HG02938 (cell line): ENCODE results near the gene PARD3B.

Experiments
- ATAC-seq: cut with Tn5 transposase; IDR thresholded peaks from one replicate; pipeline ENCODE4 v1.9.1; 2021; ENCODE audit warnings: mild to moderate bottlenecking, moderate library complexity; ENCODE audit not compliant: unreplicated experiment

The PARD3B gene

GRCh38 chr2:205086662-205087061 is 541.4 kb downstream of the PARD3B start:
- no peak for ATAC-seq

GRCh38 chr2:205087862-205088261 is 542.6 kb downstream of the PARD3B start:
- ATAC-seq = no peak

GRCh38 chr2:205089958-205090357 is 544.7 kb downstream of the PARD3B start:
- ATAC-seq = no peak

- no peak for ATAC-seq
These were observed 546.1 kb downstream of the PARD3B start for GRCh38 chr2:205091411-205091810.

- no peak for ATAC-seq
These were observed 548.8 kb downstream of the PARD3B start for GRCh38 chr2:205094031-205094430.

- no peak for ATAC-seq
These were observed 558.4 kb downstream of the PARD3B start for GRCh38 chr2:205103699-205104098.

- no peak for ATAC-seq
These were observed 562.5 kb downstream of the PARD3B start for GRCh38 chr2:205107810-205108209.

GRCh38 chr2:205115511-205115910 is 570.2 kb downstream of the PARD3B start:
- ATAC-seq = no peak

GRCh38 chr2:205117125-205117524 is 571.9 kb downstream of the PARD3B start:
- ATAC-seq = no peak

GRCh38 chr2:205119136-205119535 is 573.9 kb downstream of the PARD3B start:
- ATAC-seq = no peak

GRCh38 chr2:205128726-205129125 is 583.5 kb downstream of the PARD3B start:
- no peak for ATAC-seq

GRCh38 chr2:205129531-205129930 is 584.3 kb downstream of the PARD3B start:
- ATAC-seq = no peak

- no peak for ATAC-seq
These were observed 585.0 kb downstream of the PARD3B start for GRCh38 chr2:205130111-205130829.

- no peak for ATAC-seq
These were observed 588.3 kb downstream of the PARD3B start for GRCh38 chr2:205133544-205133943.

- no peak for ATAC-seq
These were observed 593.5 kb downstream of the PARD3B start for GRCh38 chr2:205138735-205139134.

- no peak for ATAC-seq
These were observed 594.7 kb downstream of the PARD3B start for GRCh38 chr2:205139822-205140463.

GRCh38 chr2:205141381-205141780 is 596.1 kb downstream of the PARD3B start:
- no peak for ATAC-seq

- ATAC-seq = no peak
These were observed 600.6 kb downstream of the PARD3B start for GRCh38 chr2:205145888-205146287.

- ATAC-seq = no peak
These were observed 603.5 kb downstream of the PARD3B start for GRCh38 chr2:205148755-205149154.

- ATAC-seq = no peak
These were observed 611.2 kb downstream of the PARD3B start for GRCh38 chr2:205156457-205156856.

- no peak for ATAC-seq
These were observed 613.1 kb downstream of the PARD3B start for GRCh38 chr2:205158404-205158803.

GRCh38 chr2:205161156-205161839 is 616.0 kb downstream of the PARD3B start:
- no peak for ATAC-seq
